COLO668 (cell line): Measurements from ENCODE around the gene AFAP1L1.

Experiments used
- DNase-seq: peaks from one replicate; lab custom pipeline; 2025; ENCODE audit not compliant: unreplicated experiment; lab: John Stamatoyannopoulos, UW

The AFAP1L1 gene

DNA sequence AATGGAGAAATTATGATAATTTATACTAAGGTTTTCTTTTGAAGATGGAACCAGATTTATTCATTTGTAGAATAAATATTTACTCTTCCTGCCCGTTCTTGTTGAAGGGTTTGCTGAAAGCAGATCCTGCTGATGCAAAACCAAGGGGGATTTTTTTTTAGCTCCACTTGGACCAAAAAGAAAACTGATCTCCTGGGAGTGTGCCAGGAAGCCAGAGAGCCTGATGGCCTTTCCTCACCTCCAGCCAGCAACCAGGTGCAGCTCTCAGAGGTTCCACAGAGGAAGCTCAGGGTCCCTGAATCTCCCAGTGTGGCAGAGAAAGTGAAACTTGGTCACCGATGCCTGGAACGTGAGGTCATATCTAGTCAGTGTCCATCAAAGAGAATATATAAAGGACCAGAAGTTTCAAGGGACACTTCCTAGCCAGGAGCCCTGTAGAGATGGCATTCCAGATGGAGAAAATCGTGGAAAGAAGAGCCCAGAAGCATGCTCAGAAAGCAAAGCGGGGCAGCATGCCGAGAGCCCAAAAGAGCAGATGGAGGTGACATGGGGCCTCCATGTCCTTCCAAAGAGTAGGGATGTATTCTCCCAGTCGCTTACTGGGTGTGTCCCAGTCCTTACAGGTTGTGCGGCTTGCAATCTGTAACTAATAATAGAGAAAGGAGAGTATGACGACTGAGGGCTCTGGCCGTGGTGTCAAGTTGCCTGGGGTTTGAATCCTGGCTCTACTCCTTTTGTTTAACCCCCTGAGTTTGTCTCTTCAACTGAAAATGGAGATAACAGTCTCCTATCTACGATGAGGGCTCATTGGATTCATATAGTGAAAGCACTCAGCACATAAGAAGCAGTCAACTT is 12.2 kb downstream of the AFAP1L1 start:
- DNase-seq, result peak; percentile 28

DNA sequence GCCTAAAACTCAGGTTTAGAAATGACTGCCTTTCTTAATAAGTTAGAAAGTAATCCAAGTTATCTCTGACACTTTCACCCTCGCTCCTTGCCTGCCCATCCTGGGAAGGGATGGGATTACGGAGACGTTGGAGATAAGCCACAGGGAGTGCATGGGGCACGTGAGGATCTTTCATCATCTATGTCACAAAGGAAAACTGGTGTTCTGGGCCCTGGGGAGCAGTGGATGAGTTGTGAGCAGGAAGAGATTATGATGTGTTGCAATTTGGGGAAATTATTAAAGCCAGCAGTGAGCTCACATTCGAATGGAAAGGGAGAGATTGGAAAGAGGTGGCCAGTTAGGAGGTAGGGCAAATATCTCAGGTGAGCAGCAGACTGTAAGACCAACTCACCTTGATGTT is 12.8 kb downstream of the AFAP1L1 start:
- no peak for DNase-seq

DNA sequence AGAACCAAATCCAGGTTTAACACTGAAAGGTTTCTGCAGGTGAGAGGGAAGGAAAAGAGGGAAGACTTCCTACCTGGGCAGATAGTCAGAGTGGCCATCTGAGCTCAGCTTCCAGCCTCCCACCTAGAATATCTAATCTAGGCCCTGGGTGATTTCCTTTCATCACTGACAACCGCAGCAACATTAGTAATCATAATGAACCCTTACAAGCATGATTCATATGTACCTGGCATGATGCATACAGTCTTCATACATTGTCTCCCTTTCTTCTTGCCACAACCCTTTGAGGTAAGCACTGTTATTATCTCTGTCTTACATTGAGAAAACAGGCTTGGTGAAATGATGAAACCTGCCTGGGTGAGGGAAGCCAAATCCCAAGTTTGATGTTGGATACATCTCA is 13.5 kb downstream of the AFAP1L1 start:
- DNase-seq, result no peak

DNA sequence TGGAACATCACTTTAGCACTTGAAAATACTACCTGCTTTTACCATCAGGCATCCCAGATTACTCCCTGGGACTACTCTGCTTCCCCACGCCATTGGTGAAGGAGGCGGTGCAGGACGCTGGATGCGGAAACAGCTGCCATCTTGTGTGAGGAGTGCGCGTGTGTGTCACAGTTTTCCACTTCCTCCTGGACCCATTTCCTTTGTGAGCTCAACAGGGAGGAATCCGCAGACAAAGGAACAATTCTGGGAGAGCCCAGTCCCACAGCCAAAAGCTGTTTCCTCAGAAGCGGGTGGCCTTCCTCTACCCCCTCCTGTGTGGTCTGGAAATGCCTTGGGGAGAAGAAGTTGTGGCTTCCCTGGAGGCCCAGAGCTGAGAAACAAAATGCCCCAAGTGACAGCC is 16.8 kb downstream of the AFAP1L1 start:
- DNase-seq, result no peak

DNA sequence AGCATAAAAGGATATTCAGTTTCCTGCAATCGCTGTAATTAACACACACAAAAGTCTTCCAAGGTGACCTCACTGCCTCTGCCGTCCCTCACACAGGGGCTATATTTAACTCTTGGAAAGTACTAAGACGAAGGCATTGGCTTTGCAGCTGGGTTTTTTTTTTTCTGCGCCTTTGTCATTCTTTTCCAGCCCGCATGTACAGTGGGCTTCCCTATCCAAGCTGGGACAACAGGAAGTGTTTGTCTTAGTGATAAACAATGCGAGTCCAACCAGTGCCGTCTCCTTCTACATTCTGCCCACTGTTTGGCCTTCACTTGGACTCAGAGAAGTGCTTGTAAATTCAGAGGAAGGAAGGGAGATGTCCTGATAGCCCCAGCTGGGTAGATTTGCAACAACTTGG is 17.6 kb downstream of the AFAP1L1 start:
- no peak for DNase-seq

DNA sequence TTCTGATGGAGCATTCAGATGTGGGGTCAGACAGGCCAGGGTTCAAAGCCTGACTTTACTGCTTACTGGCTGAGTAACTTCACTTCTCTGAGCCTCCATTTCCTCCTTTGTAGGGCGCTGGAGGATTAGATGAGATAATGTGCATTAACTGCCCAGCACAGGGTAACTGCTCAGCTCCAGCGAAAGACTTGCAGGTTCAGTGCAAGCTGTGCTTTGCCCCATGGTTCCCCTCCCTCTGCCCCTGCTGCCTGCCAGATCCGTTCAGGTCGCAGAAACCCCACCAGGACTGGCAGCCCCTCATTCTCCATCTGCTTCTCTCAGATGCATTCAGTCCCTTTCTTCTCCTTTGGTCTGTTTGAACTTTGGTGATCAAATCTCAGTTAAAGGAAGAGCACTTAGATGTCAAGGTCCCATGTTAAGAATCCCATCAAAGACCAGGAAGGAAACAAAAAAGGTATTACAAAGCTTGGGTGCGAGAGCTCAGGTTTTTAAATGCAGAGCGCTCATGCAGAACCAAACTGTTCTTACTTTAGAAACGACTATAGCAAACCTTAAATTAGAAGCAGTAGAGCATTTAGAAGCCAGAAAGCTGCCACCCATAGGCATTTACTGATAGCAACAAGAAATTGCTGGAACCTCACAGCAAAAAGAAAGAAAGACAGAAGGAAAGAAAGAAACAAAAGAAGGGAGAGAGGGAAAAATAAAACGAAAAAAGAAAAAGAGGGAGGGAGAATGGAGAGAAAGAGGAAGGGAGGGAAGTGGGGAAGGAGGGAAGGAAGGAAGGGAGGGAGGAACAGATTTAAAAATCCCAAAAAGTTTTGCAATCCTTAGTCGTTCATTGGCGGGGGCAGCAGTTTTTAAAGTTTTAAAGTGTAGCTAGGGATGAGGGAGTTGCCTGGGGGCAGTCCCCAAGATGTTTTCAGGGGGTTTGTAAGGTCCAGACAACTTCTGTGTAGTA is 23.5 kb downstream of the AFAP1L1 start:
- no peak for DNase-seq

- DNase-seq, result no peak
These were observed 25.8 kb downstream of the AFAP1L1 start for GRCh38 chr5:149297340-149298025.

- DNase-seq, result no peak
These were observed 26.5 kb downstream of the AFAP1L1 start for GRCh38 chr5:149298163-149298562.

DNA sequence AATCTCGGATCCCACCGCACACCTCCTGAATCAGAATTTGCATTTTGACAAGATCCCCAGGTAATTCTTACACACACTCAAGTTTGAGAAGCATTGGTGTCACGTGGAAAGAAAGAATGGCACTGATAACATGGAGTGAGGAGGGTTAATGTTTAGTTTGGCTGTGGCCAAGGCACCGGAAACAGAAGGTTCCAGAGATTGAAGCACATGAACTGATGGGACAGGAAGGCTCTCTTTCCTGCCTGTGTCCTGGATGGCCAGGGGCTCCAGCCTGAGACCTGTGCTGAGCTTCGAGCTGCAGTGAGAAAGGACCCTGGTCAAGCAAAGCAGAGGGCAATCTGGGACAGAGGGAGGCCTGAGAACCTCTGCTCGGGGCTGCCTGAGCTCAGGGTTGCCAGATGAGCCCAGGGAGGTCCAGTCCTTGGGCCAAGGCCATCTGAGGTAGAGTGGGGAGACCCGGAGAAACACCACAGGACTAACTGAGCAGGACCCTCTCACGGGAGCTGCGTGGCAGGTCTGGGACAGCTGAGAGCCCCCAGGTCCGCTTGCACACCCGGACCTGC is 27.3 kb downstream of the AFAP1L1 start:
- no peak for DNase-seq

DNA sequence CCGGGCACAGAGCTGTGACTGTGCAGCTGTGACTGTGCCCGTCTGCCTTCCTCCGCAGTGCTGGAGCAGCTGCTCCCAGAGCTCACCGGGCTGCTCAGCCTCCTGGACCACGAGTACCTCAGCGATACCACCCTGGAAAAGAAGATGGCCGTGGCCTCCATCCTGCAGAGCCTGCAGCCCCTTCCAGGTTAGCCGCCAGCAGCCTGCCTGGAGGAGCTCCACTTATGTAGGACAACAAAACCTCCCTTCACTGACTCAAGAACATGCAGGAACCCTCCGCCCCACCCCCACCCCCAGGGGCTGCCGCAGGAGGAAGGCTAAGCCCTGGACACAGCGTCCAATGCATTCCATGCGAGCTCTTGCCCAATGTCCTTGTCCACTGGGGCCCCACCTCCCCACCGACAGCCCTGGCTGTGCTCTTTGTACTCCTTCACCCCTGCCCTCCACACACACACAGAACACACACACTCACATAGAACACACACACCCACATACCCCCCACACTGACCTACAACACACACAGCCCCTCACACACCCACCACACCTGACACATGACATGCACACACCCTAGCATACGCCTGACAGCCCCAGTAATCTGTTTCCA is 27.9 kb downstream of the AFAP1L1 start:
- DNase-seq, result no peak

- DNase-seq, result no peak
These were observed 28.8 kb downstream of the AFAP1L1 start for GRCh38 chr5:149300441-149300840.

DNA sequence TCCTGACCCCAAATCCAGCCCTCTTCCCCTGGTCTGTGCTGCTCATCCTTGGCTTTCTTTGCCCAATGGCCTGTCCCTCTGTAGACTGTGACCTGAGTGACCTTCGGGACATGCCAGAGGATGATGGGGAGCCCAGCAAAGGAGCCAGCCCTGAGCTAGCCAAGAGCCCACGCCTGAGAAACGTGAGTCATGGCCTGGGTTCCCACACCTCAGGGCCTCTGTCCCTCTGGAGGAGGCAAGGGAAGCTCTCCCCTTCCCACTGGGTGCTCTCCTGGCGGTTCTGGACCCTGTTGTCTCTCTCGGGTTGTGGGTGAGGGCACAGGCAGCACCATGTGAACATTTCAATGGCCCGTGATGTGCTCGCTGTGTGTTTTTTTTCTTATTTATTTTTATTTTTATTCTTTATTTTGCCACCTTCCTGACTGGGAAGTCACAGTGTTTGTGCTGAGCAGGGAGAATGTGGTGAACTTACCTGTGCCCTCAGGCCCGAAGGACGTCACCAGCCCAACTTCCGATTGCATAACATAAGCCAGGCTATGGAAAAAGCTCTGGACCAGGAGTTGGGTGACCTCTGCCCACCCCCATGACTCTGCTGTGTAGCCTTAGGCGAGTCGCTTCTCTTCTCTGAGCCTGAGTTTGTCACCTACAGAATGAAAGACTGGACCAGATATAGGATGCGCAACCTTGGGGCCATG is 29.5 kb downstream of the AFAP1L1 start:
- DNase-seq, result no peak

DNA sequence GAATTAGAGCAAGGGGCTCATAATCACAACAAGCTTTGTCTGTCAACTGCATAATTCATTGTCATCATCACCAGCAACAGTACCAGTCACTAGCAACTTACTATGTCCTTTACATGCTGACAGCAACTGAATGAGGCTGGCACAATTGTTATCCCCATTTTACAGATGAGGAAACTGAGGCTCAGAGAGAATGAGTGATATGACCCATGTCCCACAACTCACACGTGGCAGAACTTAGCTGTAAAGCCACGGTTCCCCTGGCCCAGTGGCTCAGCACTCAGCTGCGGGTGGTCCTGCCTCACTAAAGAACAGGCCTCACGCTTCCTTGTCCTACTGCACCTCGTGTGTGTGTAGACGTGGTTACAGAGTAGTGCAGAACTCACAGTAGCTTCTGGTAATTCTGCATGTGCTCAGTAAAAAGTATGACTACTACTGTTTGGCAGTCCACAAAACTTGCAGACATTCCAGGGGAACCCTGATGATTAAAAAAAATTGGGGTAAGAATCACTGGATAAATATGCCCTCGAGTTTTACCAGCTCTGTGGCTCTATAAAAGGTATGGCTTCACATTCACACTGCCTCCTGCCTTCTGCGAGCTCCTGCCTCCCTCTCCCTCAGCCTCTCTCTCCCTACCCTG is 30.2 kb downstream of the AFAP1L1 start:
- DNase-seq, result no peak

DNA sequence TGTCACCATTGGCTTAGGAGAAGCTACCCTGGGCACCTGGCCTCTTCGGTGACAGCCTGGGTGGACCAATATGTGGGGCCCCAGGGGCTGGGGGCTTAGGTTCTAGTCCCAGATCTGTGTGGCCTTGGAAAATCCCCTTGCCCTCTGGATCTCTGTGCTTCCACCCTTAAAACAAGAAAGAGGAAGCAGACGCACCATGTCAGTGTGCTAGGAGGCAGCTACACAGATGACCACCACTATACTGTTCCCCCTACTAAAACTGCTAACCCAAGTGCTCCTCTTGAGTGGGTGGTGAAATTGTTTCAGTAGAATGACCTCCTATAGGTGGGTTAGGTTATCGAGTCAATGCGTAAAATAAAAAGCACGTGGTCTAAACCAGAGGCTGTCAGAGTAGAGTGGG is 31.0 kb downstream of the AFAP1L1 start:
- no peak for DNase-seq

DNA sequence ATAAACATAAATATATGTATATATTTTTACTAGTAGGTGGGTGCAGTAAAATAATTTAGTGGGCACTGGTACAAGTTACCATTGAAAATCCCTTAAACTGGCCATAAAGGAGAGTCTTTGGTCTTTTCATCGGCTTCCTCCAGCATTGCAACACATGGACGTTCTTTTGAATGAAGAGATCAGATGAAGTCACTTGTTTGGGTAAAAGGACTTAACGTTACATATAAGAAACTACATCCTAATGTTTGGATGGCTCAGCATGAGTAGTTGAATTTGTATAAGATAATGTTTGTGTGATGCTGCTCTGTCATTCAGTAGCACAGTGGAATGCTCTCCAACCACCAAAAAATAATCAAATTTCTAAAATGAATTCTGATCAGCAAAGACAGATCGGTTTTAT is 31.6 kb downstream of the AFAP1L1 start:
- DNase-seq, result no peak

DNA sequence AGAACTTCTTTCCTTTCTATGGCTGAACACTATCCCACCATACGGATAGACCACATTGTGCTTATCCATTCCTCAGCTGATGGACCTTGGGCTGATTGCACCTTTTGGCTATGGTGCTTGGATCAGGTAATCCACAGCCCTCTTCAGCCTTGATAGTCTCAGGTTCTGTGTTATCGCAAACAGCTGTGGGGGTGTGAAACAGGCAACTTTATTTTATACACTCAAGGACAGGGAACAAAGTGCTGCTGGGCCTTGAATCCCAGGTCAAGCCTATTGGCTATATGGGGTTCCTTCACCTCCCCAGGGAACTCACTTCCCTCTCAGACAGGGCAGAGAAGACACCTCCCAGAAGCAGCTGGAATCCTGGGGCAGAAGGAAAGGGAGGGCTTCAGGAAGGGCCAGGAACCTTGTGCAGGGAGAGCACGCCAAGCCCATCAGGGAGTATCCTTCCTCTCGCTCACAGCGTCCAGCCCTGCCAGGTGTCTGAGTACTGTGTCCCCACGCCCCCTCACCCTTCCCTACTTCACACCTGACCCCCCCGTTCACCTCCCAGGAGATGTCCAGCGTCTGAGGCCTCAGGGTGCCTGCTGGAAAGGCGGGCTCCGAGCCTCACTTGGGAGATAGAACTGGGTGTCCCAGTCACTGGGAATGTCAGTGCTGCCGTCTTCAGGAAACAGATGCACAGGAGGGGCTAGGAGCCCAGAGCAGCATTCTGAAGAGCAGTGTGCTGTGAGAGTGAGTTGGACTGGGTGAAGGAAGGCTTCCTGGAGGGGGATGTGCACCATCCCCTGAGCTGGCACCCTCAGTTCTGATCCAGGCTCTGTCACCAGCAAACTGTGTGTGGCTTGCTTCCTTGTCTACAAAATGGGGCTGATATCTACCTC is 32.8 kb downstream of the AFAP1L1 start:
- no peak for DNase-seq

DNA sequence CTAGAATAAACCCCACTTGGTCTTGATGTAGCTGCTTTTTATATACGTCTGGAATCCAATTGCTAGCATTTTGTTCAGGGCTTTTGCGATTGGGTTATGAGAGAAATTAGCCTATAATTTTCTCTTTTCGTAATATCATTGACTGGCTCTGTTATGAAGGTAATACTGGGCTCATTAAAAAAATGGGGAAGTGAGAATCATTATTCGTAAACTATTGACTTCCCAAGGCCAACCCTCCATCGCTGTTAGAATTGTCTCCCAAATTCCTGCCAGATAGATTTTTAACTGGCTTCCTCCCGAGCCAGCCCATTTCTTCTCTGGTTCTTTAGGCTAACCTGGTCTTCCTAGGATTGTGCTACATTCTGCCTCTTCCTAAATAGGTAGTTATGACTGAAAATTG is 37.7 kb downstream of the AFAP1L1 start:
- DNase-seq, result no peak

GRCh38 chr5:149310488-149310887 is 38.8 kb downstream of the AFAP1L1 start:
- no peak for DNase-seq
